GM21423 (cell line): ENCODE data around the gene HNRNPUL2.

Source experiments
- ATAC-seq: cut with Tn5 transposase; IDR thresholded peaks from one replicate; pipeline ENCODE4 v1.9.1; 2021; ENCODE audit warnings: mild to moderate bottlenecking, moderate library complexity; ENCODE audit not compliant: unreplicated experiment

HNRNPUL2 gene

DNA sequence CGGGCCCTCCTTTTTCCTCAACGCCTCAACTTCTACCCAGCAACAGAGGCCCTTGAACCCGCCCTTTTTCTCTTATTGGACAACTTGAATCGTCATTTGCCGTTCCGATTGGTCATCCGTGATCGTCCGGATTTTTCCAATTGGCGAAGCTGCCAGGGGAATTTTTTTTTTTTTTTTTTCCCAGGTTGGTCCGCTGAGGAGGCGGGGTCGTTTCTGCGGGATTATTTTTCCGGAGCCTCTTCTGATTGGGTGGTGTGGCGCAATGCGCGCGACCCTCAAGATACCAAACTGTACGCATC lies 564 bp upstream of the HNRNPUL2 start:
- ATAC-seq, result peak; percentile 51

DNA sequence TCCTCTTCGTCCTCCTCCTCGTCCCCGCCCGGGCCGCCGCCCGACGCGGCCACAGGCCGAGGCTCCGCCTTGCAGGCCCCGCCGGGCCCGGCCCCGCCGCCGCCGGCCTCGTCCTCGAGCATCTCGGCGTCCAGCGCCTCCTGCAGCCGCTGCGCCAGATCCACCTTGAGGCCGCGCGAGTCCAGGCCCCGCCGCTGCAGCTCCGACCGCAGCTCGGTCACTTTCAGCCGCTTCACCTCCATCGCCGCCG lies 417 bp downstream of the HNRNPUL2 start:
- no peak for ATAC-seq

GRCh38 chr11:62726156-62726914 lies 922 bp downstream of the HNRNPUL2 start:
- peak; percentile 5 for ATAC-seq

DNA sequence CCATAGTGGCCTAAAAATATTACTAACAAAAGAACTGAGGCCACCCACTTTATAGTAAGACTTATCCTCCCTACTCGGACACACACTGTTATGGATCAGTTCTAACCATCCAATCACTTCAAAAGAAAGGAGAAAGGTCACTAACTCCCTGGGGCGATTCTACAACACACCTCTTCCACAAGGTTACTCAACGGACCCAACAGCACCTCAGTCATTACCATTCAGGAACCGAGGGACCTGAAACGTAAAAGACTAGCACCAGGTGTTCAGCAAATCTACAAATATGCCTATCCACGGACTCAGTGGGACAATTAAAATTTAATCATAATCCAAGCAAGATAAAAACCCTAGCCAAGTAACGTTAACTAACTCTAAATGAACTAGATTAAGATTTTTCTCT lies 1.6 kb downstream of the HNRNPUL2 start:
- ATAC-seq, result no peak

- no peak for ATAC-seq
Measured at GRCh38 chr11:62724171-62724570, 3.1 kb downstream of the HNRNPUL2 start.

DNA sequence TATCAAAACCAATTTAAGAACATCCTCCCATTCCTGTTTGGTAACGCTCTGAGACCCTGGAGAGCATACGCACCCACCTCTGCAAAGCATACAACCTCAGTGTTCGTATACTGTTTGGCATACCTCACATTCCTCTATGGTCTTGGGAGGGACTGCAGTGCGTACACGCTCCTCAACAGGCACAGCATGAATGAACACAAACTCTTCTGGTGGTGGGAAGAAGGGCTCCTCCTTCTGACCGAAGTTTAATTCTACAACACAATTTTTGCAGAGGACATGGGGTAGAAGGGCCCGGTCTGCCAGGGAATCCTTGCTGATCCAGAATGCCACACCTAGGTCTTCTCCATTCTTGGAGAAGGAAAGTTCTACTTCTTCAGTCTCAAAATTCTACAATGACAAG lies 5.3 kb downstream of the HNRNPUL2 start:
- ATAC-seq, result no peak

DNA sequence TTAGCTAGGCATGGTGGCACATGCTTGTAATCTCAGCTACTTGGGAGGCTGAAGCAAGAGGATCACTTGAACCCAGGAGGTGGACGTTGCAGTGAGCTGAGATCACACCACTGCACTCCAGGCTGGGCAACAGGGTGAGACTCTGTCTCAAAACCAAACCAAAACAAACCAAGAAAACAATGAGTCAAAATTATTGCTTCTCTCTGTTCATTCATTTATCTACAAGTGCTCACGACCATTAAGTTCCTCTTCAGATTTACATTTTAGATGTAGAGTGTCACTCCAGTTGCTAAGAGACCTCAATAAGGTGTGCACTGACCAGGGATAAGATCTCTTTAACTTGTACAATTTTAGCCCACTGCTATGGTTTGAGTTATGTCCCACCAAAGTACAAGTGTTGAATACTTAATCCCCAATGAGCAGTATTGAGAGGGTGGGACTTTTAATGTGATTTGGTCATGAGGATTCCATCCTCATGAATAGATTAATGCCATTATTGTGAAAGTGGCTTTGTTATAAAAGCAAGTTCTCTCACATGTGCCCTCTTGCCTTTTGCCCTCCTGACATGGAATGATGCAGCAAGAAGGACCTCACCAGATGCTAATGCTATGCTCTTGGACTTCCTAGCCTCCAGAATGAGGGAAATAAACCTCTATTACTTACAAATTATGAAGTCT lies 7.8 kb downstream of the HNRNPUL2 start:
- ATAC-seq, result no peak

DNA sequence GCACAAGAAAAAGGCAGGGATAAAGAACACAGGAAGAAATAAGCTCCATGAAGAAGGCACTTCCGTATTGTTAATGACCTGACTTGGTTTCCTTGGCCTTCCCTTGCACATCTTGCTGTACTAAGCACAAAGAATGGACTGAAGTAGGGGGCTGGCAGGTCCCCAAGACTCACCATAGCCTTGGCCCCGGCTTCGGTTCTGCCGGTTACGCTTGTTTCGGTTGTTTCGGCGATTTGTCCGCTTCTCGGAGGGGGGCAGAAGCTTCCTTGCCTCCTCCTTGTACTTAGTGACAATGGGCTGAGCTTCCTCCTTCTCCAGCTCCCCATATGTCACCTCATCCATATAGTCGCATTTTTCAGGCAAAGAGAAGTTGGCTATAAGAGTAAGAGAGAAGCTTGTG lies 10.4 kb downstream of the HNRNPUL2 start:
- no peak for ATAC-seq

- ATAC-seq, result no peak
Measured at GRCh38 chr11:62716206-62716605, 11.1 kb downstream of the HNRNPUL2 start.

- no peak for ATAC-seq
Measured at GRCh38 chr11:62715150-62716130, 11.8 kb downstream of the HNRNPUL2 start.

DNA sequence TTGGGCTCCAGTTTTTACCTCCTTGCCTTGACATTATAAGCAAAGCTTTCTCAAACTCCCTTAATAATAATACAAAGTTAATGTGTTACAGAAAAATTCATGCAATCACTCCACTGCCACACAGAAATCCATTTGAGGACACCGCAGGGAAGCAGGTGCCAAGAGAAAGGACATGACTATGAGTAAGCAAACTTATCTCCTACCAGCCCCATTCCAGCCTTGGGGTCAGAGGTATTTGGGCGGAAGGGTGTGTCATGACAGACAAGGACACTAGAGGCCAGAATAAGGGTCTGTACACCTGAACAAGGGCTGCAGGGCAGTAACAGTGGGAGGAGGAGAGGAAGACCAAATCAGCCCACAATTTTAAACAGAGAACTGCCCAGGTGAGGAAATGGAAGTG lies 13.9 kb downstream of the HNRNPUL2 start:
- no peak for ATAC-seq

- no peak for ATAC-seq
Measured at GRCh38 chr11:62712861-62713260, 14.4 kb downstream of the HNRNPUL2 start.

DNA sequence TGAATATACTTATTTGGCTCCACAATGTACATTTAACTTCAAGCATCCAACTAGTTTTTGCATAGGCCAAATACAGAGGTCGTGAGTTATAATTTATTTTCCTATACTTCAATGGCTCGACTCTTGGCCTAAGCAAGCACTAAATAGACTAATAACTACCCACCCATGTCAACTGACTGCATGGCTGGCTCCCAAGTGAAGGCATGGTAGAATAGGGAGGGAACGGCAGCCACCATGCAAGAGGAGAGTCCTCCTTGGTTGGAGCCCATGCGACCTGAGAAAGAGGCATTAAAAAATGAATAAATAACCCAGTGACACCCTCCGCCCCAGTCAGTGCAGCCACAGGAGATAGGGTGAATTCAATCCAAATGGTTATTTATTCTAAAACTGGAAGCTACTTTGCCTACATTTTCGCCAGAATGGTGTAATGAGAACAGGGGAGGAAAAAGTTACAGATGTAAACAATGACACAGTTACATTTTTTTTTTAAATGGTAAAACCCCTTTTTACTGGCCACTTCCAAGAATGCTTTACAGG lies 14.9 kb downstream of the HNRNPUL2 start:
- ATAC-seq, result no peak

GRCh38 chr11:62710001-62710345 lies 17.3 kb downstream of the HNRNPUL2 start:
- ATAC-seq, result peak; percentile 6

GRCh38 chr11:62709247-62710000 lies 17.8 kb downstream of the HNRNPUL2 start:
- peak; percentile 65 for ATAC-seq

DNA sequence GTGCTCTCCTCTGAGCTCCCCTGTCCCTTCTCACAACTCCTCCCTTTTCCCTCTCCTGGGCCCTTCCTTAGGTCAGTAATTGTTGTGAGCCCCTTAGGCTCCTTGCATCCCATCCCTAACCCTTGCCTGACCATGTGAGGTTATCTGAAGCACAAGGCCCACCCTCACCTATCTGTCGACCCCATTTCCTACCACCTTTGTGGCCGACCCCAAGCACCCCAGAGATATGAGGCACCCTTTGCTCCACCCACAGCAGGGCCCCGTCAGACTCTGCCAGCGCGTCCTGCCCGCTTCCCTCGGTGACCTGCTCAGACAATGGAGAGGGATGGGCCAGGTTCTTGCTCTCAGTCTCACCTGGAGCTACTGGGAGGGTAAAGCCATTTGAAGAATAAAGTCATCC lies 18.5 kb downstream of the HNRNPUL2 start:
- ATAC-seq, result no peak

- ATAC-seq, result no peak
Measured at GRCh38 chr11:62708392-62708791, 18.9 kb downstream of the HNRNPUL2 start.

- no peak for ATAC-seq
Measured at GRCh38 chr11:62707277-62707861, 19.9 kb downstream of the HNRNPUL2 start, which contains the start of the genes BSCL2 and GNG3. Gene BSCL2 (minus strand): TSS chr11:62707424. CDS start chr11:62707195, 229 bp downstream. Gene GNG3 (plus strand): TSS chr11:62707676. CDS start chr11:62708296, 620 bp downstream.

GRCh38 chr11:62706850-62707247 lies 20.4 kb downstream of the HNRNPUL2 start:
- ATAC-seq, result no peak
